Gastrocnemius medialis (tissue), 4 donors: ENCODE results near the gene RNASE11.

Experiments
- CTCF ChIP-seq, 5 experiments: fragments of 450-650 bp in 3 of 5; fragments of 200-600 bp in 2 of 5; sonication (generic) in 2 of 5; IDR thresholded peaks in 4 of 5; conservative IDR thresholded peaks in 1 of 5; 1 replicate in 4 of 5; 2 replicates in 1 of 5; pipeline ENCODE4 v1.5.1; 2016 to 2019; ENCODE audit warnings: antibody characterized with exemption in 5 of 5, mild to moderate bottlenecking in 3 of 5, moderate library complexity in 3 of 5
- POLR2A ChIP-seq, 2 donors: fragments of 450-650 bp; IDR thresholded peaks; one replicate each; pipeline ENCODE4 v1.6.1; 2017; ENCODE audit warnings: antibody characterized with exemption in 2 of 2, mild to moderate bottlenecking in 2 of 2, moderate library complexity in 2 of 2

GRCh38 chr14:20626274-20626673 lies 38.5 kb upstream of the RNASE11 start:
- TF ChIP-seq CTCF (IDR thresholded peaks at IDR 0.05 in 4 of 5, conservative IDR thresholded peaks at IDR 0.05 in 1 of 5), result no peak
- TF ChIP-seq POLR2A (IDR thresholded peaks at IDR 0.05), result no peak
